K562 (cell line): ENCODE measurements around the gene CD69. TPM values are rescaled to one million over a fixed set of nuclear protein-coding genes. Genes with fewer than 3 reads are reported as not detected.

Experiments used
- ATAC-seq: fragments of 200-7000 bp; cut with Tn5 transposase; 3 replicates; pipeline ENCODE4 v1.9.1; 2020; ENCODE audit warnings: moderate library complexity
- BruUV-seq: library from RNA; stranded (reverse); fragments of 400-500 nt; replicated peaks from 2 replicates; lab custom pipeline; 2021; lab: Mats Ljungman, UMichigan
- CTCF ChIA-PET: fragments of 300-600 bp; formaldehyde crosslinking; extraction: SDS; loops from one replicate; lab custom pipeline; 2021; ENCODE audit warnings: low intra/inter-chr PET ratio; lab: Yijun Ruan, JAX
- POLR2A ChIA-PET: fragments of 300-600, 350-650 bp; sonication (Branson Sonifier 250); formaldehyde crosslinking; extraction: SDS; loops from one replicate; lab custom pipeline; 2021; ENCODE audit warnings: antibody characterized with exemption, inconsistent platforms; lab: Yijun Ruan, JAX
- DNase-seq, 4 experiments: peaks; one replicate each; pipeline versions ENCODE4 v3.0.0 to v3.0.0-alpha.2; 2011 to 2018; ENCODE audit warnings: low spot score in 3 of 4, mixed read lengths in 3 of 4; ENCODE audit errors: extremely low read depth in 1 of 4
- FAIRE-seq: peaks from 2 replicates; lab custom pipeline; 2011; peaks lifted over from hg19 to GRCh38; lab: Jason Lieb, UNC
- H2AFZ ChIP-seq: 2 replicates; pipeline ENCODE4 v1.6.0; 2011; ENCODE audit warnings: low read depth, low read length, control low read depth, inconsistent platforms
- H3K27ac ChIP-seq: fragments of 200-600 bp; 3 replicates; pipeline ENCODE4 v1.8.0; 2011; ENCODE audit warnings: low read depth, mild to moderate bottlenecking, control low read depth, inconsistent platforms, low read length, moderate library complexity, mixed read lengths; ENCODE audit errors: extremely low read depth
- H3K27me3 ChIP-seq, 2 experiments: fragments of 300-600 bp in 1 of 2; 2 replicates in 1 of 2; 3 replicates in 1 of 2; pipeline versions ENCODE4 v1.6.0 to v1.8.0; 2011; ENCODE audit warnings: inconsistent platforms in 2 of 2, low read length in 2 of 2, mild to moderate bottlenecking in 1 of 2, mixed read lengths in 1 of 2, moderate library complexity in 1 of 2; ENCODE audit not compliant: control insufficient read depth in 2 of 2, insufficient read depth in 2 of 2
- H3K36me3 ChIP-seq: fragments of 300-600 bp; 3 replicates; pipeline ENCODE4 v1.8.0; 2011; ENCODE audit warnings: mild to moderate bottlenecking, low read length, inconsistent platforms; ENCODE audit not compliant: control insufficient read depth, insufficient read depth
- H3K4me1 ChIP-seq, 2 experiments: fragments of 200-600 bp in 1 of 2; replicated peaks in 1 of 2; 2 replicates in 1 of 2; 3 replicates in 1 of 2; pipeline versions ENCODE4 v1.5.1 to v1.8.0; 2011; ENCODE audit warnings: inconsistent platforms in 2 of 2, low read length in 2 of 2, mild to moderate bottlenecking in 1 of 2, mixed read lengths in 1 of 2, moderate library complexity in 1 of 2; ENCODE audit not compliant: control insufficient read depth in 2 of 2, insufficient read depth in 2 of 2
- H3K4me2 ChIP-seq: 2 replicates; pipeline ENCODE4 v1.6.1; 2011; ENCODE audit warnings: low read length, control low read depth, inconsistent platforms, mixed read lengths; ENCODE audit not compliant: insufficient read depth
- H3K4me3 ChIP-seq: fragments of 200-600 bp; sonication (generic), shearing (Covaris generic); 2 replicates; pipeline ENCODE4 v1.5.1; 2016; ENCODE audit warnings: control low read depth, inconsistent platforms
- H3K79me2 ChIP-seq: fragments of 200-600 bp; 3 replicates; pipeline ENCODE4 v1.8.0; 2011; ENCODE audit warnings: low read length, inconsistent platforms; ENCODE audit not compliant: control insufficient read depth, insufficient read depth
- H3K9ac ChIP-seq, 2 experiments: 2 replicates each; pipeline versions ENCODE4 v1.6.0 to v1.6.1; 2011; ENCODE audit warnings: low read depth in 2 of 2, low read length in 2 of 2, control low read depth in 1 of 2, inconsistent platforms in 1 of 2, mild to moderate bottlenecking in 1 of 2, mixed read lengths in 1 of 2; ENCODE audit not compliant: insufficient read depth in 1 of 2
- H3K9me1 ChIP-seq: one replicate; pipeline ENCODE4 v1.6.0; 2011; ENCODE audit warnings: inconsistent platforms, mild to moderate bottlenecking, low read length, moderate library complexity; ENCODE audit not compliant: control insufficient read depth, insufficient read depth
- H3K9me3 ChIP-seq: replicated peaks from 2 replicates; pipeline ENCODE4 v1.5.1; 2011; ENCODE audit warnings: low read depth, low read length, inconsistent platforms; ENCODE audit not compliant: control insufficient read depth, insufficient read depth
- H4K20me1 ChIP-seq: replicated peaks from 2 replicates; pipeline ENCODE4 v1.6.1; 2011; ENCODE audit warnings: low read length, inconsistent platforms, mixed read lengths; ENCODE audit not compliant: control insufficient read depth, insufficient read depth
- CBFA2T2 ChIP-seq: fragments of 450-650 bp; conservative IDR thresholded peaks from 2 replicates; pipeline ENCODE4 v1.6.1; 2017; ENCODE audit warnings: mild to moderate bottlenecking
- ELF2 ChIP-seq: fragments of 250-450 bp; sonication (Bioruptor Pico); IDR thresholded peaks from 2 replicates; pipeline ENCODE4 v1.5.0; 2021; ENCODE audit warnings: mild to moderate bottlenecking
- ETV6 ChIP-seq, 3 experiments: fragments of 150-350 bp in 1 of 3; sonication (generic) in 1 of 3; formaldehyde crosslinking in 1 of 3; IDR thresholded peaks; 2 replicates each; pipeline versions ENCODE4 v1.6.1 to v1.8.0; 2014 to 2022; ENCODE audit warnings: borderline replicate concordance in 2 of 3, low read depth in 2 of 3, antibody characterized with exemption in 1 of 3, low read length in 1 of 3, mild to moderate bottlenecking in 1 of 3, missing genetic modification reagents in 1 of 3
- FOS ChIP-seq: IDR thresholded peaks from 3 replicates; pipeline ENCODE4 v1.6.1; 2011; ENCODE audit not compliant: insufficient read length; ENCODE audit errors: extremely low read depth
- FOXK1 ChIP-seq: sonication (generic); formaldehyde crosslinking; IDR thresholded peaks from 2 replicates; pipeline ENCODE4 v1.8.0; 2022; ENCODE audit warnings: missing genetic modification reagents, mild to moderate bottlenecking, borderline replicate concordance
- GTF2E2 ChIP-seq: fragments of 200-800 bp; sonication (Bioruptor generic); IDR thresholded peaks from 2 replicates; pipeline ENCODE4 v1.6.1; 2016; ENCODE audit warnings: missing genetic modification characterization, missing compliant biosample characterization
- HCFC1 ChIP-seq: IDR thresholded peaks from 2 replicates; pipeline ENCODE4 v1.6.1; 2012; ENCODE audit warnings: low read depth, low read length, improper control_type of control experiment
- MLLT1 ChIP-seq, 2 experiments: fragments of 450-650 bp; IDR thresholded peaks; 2 replicates each; pipeline ENCODE4 v1.6.1; 2016
- NONO ChIP-seq, 2 experiments: fragments of 200-400 bp in 1 of 2; fragments of 450-650 bp in 1 of 2; formaldehyde crosslinking in 1 of 2; IDR thresholded peaks; 2 replicates each; pipeline ENCODE4 v1.6.1; 2017; ENCODE audit warnings: low read depth in 2 of 2, mild to moderate bottlenecking in 2 of 2, moderate library complexity in 2 of 2, low read length in 1 of 2
- POLR2AphosphoS5 ChIP-seq: IDR thresholded peaks from 2 replicates; pipeline ENCODE4 v1.6.1; 2011; ENCODE audit warnings: mild to moderate bottlenecking, low read depth, low read length, moderate library complexity; ENCODE audit not compliant: control insufficient read depth, insufficient read depth
- SREBF2 ChIP-seq: sonication (generic); formaldehyde crosslinking; IDR thresholded peaks from 2 replicates; pipeline ENCODE4 v1.4.0; 2020; ENCODE audit warnings: mild to moderate bottlenecking, missing genetic modification reagents
- STAT5B ChIP-seq: fragments of 250-450 bp; sonication (Bioruptor Pico); IDR thresholded peaks from 2 replicates; pipeline ENCODE4 v1.8.0; 2021; ENCODE audit warnings: mild to moderate bottlenecking, inconsistent platforms
- ZNF224 ChIP-seq: sonication (generic); formaldehyde crosslinking; IDR thresholded peaks from 2 replicates; pipeline ENCODE4 v1.8.0; 2022; ENCODE audit warnings: mild to moderate bottlenecking, missing genetic modification reagents
- ZNF584 ChIP-seq: fragments of 200-800 bp; sonication (Bioruptor generic); IDR thresholded peaks from 2 replicates; pipeline ENCODE4 v1.6.1; 2016; ENCODE audit warnings: low read depth, mild to moderate bottlenecking, missing genetic modification characterization, missing compliant biosample characterization
- WGBS: fragments of 100-300 bp; shearing (Covaris generic); methylation state at CpG from one replicate; pipeline ENCODE4 v1.1.6; 2016; ENCODE audit warnings: low coverage, mixed read lengths; ENCODE audit not compliant: insufficient coverage; ENCODE audit errors: missing lambda C conversion rate; 5-methylcytosine and 5-hydroxymethylcytosine counted together
- in situ Hi-C: fragments of 300-500 bp; cut with MboI; formaldehyde crosslinking; loops from 4 replicates; pipeline ENCODE4 v1.15.0; 2018; ENCODE audit warnings: inconsistent platforms, mixed read lengths
- intact Hi-C: fragments of 100-400 bp; cut with micrococcal nuclease; formaldehyde crosslinking; loops from 2 replicates; pipeline ENCODE4 v1.14.2; 2022
- polyA plus RNA-seq, 8 experiments: library from polyadenylated mRNA; depleted of rRNA in 4 of 8; stranded (reverse) in 5 of 8; unstranded in 3 of 8; fragments of >200 nt; fragmentation: Nextera tagmentation in 2 of 8; fragmentation: Illumina TruSeq in 1 of 8; extraction: Ambion mirVana in 2 of 8; extraction: Trizol in 1 of 8; gene quantifications; 2 replicates each; pipeline versions ENCODE4 v1.2.1 to v1.2.3, GENCODE V29; 2011 to 2014; ENCODE audit warnings: inconsistent platforms in 1 of 8, missing spikeins in 1 of 8
- total RNA-seq, 7 experiments: library from RNA; depleted of rRNA in 6 of 7; stranded (reverse); fragments of >200 nt in 6 of 7; fragmentation: Illumina TruSeq in 2 of 7; extraction: Trizol in 2 of 7; gene quantifications; 2 replicates each; pipeline versions ENCODE4 v1.2.1 to v1.2.3, GENCODE V29; 2011 to 2021; ENCODE audit warnings: low replicate concordance in 1 of 7

CD69 gene
- total and polyA plus RNA-seq, 9 of the 15 experiments (the other 6 are each of a cell fraction or from before 2014, with no cell fraction given), result 11.7 to 243 (median 54.4) TPM

DNA sequence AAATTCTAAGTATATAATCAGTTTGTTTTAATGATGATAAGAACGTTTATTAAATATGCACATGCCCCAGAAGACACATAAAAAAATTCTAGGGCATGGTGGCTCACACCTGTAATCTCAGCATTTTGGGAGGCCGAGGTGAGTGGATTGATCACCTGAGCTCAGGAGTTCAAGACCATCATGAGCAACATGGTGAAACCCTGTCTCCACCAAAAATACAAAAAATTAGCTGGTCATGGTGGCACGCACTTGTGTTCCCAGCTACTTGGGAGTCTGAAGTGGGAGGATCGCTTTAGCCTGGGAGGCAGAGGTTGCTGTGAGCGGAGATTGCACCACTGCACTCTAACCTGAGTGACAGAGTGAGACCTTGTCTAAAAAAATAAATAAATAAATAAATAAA is 4.0 kb downstream of the CD69 start:
- peaks cover 43% of the 10 kb centered on the region for H3K36me3 ChIP-seq
- ChIA-PET CTCF (no interaction called here), POLR2A (interaction anchor here (0.6 kb wide), 1 partner anchor 348 kb away, joined by 3 read pairs; no protein-coding TSS in a partner anchor)
- 62% methylated on average over 5 of the region's 5 CpGs for WGBS
- H3K27me3 ChIP-seq, result no peaks in the 10 kb centered on the region
- H3K4me1 ChIP-seq, result no peaks in the 10 kb centered on the region; a peak in 1 of 5 replicates
- in situ Hi-C loops, result no loop called here
- BruUV-seq, result no TSS peak
- peaks cover 73% of the 10 kb centered on the region for H3K79me2 ChIP-seq
- H3K9me3 ChIP-seq, result no peaks in the 10 kb centered on the region
- H4K20me1 ChIP-seq, result no peaks in the 10 kb centered on the region; the same call in 1 of the 2 replicates
- no peak for DNase-seq
- no peak for FAIRE-seq
- no peak overlapping the region; a peak in 1 of 4 replicates for H3K9ac ChIP-seq
- intact Hi-C loops, result no loop called here
- no peaks in the 10 kb centered on the region for H3K9me1 ChIP-seq
- TF ChIP-seq ZNF584 (CRISPR knock-in tag) (no peak), POLR2AphosphoS5 (peak; percentile 30; the same call in 1 of the 2 replicates), HCFC1 (no peak), ETV6 (IDR thresholded peaks at IDR 0.05; ENCODE audit: borderline replicate concordance in 1 of 2, low read depth in 2 of 2, low read length in 1 of 2) (no peak), ETV6 (CRISPR knock-in tag; IDR thresholded peaks at IDR 0.05; ENCODE audit: borderline replicate concordance) (no peak), MLLT1 (IDR thresholded peaks at IDR 0.05) (0 out of 4 replicates have a peak, but pooled peaks of 1 of the 2 experiments have one; percentile 34), CBFA2T2 (no peak), ZNF224 (CRISPR knock-in tag) (no peak), SREBF2 (no peak), GTF2E2 (tag) (no peak), FOXK1 (CRISPR knock-in tag) (no peak), STAT5B (CRISPR knock-in tag) (no peak), FOS (no peak), NONO (IDR thresholded peaks at IDR 0.05; ENCODE audit: low read depth in 2 of 2, low read length in 1 of 2) (no peak), ELF2 (CRISPR knock-in tag) (no peak)
- ATAC-seq, result no peak
- H3K4me2 ChIP-seq, result peak overlapping the region; percentile 61
- H3K4me3 ChIP-seq, result peak overlapping the region; percentile 15; the same call in 1 of the 2 replicates
- no peak overlapping the region for H3K27ac ChIP-seq
- H2AFZ ChIP-seq, result no peak overlapping the region
